GM12878 (cell line): ENCODE measurements around the gene HJURP. TPM values are rescaled to one million over a fixed set of nuclear protein-coding genes. Genes with fewer than 3 reads are reported as not detected.

Experiments
- ATAC-seq: fragments of 200-7000 bp; cut with Tn5 transposase; 3 replicates; pipeline ENCODE4 v1.9.1; 2020; ENCODE audit warnings: mild to moderate bottlenecking, moderate library complexity
- BruUV-seq: library from RNA; stranded (reverse); fragments of 400-500 nt; replicated peaks from 2 replicates; lab custom pipeline; 2021; lab: Mats Ljungman, UMichigan
- CTCF ChIA-PET: fragments of 300-600 bp; sonication (Branson Sonifier 250); formaldehyde crosslinking; extraction: SDS; loops from one replicate; lab custom pipeline; 2021; ENCODE audit warnings: inconsistent platforms; lab: Yijun Ruan, JAX
- POLR2A ChIA-PET: fragments of 350-600 bp; formaldehyde crosslinking; extraction: SDS; loops from one replicate; lab custom pipeline; 2021; ENCODE audit warnings: inconsistent platforms; lab: Charles Lee
- RAD21 ChIA-PET: fragments of 300-600 bp; sonication (Branson Sonifier 250); formaldehyde crosslinking; loops from one replicate; lab custom pipeline; 2023; ENCODE audit warnings: antibody characterized with exemption; ENCODE audit not compliant: unreplicated experiment; lab: Charles Lee
- SMC1A ChIA-PET: fragments of 300-600 bp; sonication (Branson Sonifier 250); formaldehyde crosslinking; loops from one replicate; lab custom pipeline; 2023; ENCODE audit not compliant: unreplicated experiment, uncharacterized antibody; lab: Charles Lee
- DNase-seq: peaks from one replicate; pipeline ENCODE4 v3.0.0-alpha.2; 2011; ENCODE audit warnings: low read depth, low spot score
- FAIRE-seq: peaks from 3 replicates; lab custom pipeline; 2011; peaks lifted over from hg19 to GRCh38; lab: Jason Lieb, UNC
- H2AFZ ChIP-seq: 2 replicates; pipeline ENCODE4 v1.6.0; 2011; ENCODE audit warnings: low read depth, low read length, control low read depth; ENCODE audit not compliant: control insufficient read depth
- H3K27ac ChIP-seq: 2 replicates; pipeline ENCODE4 v1.5.1; 2011; ENCODE audit warnings: control low read depth; ENCODE audit not compliant: control insufficient read depth, insufficient read depth
- H3K27me3 ChIP-seq, 2 experiments: replicated peaks in 1 of 2; 2 replicates each; pipeline versions ENCODE4 v1.6.0 to v1.6.1; 2011; ENCODE audit warnings: low read length in 1 of 2; ENCODE audit not compliant: control insufficient read depth in 2 of 2, insufficient read depth in 2 of 2
- H3K36me3 ChIP-seq, 2 experiments: 2 replicates each; pipeline ENCODE4 v1.5.1; 2011; ENCODE audit warnings: low read length in 1 of 2; ENCODE audit not compliant: control insufficient read depth in 2 of 2, insufficient read depth in 2 of 2
- H3K4me1 ChIP-seq: 2 replicates; pipeline ENCODE4 v1.6.1; 2011; ENCODE audit warnings: mild to moderate bottlenecking, low read length, moderate library complexity, mixed read lengths; ENCODE audit not compliant: control insufficient read depth, insufficient read depth
- H3K4me2 ChIP-seq: 2 replicates; pipeline ENCODE4 v1.6.0; 2011; ENCODE audit warnings: control low read depth; ENCODE audit not compliant: control insufficient read depth, insufficient read depth
- H3K4me3 ChIP-seq: fragments of 200-600 bp; sonication (generic); 2 replicates; pipeline ENCODE4 v1.5.1; 2016
- H3K79me2 ChIP-seq: 2 replicates; pipeline ENCODE4 v1.6.0; 2011; ENCODE audit warnings: low read length; ENCODE audit not compliant: control insufficient read depth, insufficient read depth
- H3K9ac ChIP-seq: 2 replicates; pipeline ENCODE4 v1.8.0; 2011; ENCODE audit warnings: low read length, control low read depth, mixed read lengths; ENCODE audit not compliant: control insufficient read depth, insufficient read depth
- H3K9me3 ChIP-seq: replicated peaks from 3 replicates; pipeline ENCODE4 v1.5.1; 2011; ENCODE audit warnings: mild to moderate bottlenecking, low read length; ENCODE audit not compliant: control insufficient read depth, insufficient read depth
- H4K20me1 ChIP-seq: 2 replicates; pipeline ENCODE4 v1.6.0; 2011; ENCODE audit not compliant: control insufficient read depth, insufficient read depth
- EGR1 ChIP-seq, 2 experiments: IDR thresholded peaks; 1 replicate in 1 of 2; 2 replicates in 1 of 2; pipeline ENCODE4 v1.6.1; 2011 to 2012; ENCODE audit warnings: low read depth in 2 of 2, low read length in 2 of 2, borderline replicate concordance in 1 of 2, mild to moderate bottlenecking in 1 of 2, moderate library complexity in 1 of 2
- NFYA ChIP-seq: IDR thresholded peaks from 2 replicates; pipeline ENCODE4 v1.6.1; 2011; ENCODE audit warnings: low read depth, mild to moderate bottlenecking, low read length, improper control_type of control experiment, borderline replicate concordance
- NFYB ChIP-seq: IDR thresholded peaks from 2 replicates; pipeline ENCODE4 v1.6.1; 2011; ENCODE audit warnings: low read depth, mild to moderate bottlenecking, low read length, improper control_type of control experiment, moderate library complexity; ENCODE audit not compliant: insufficient read depth
- ZNF274 ChIP-seq: IDR thresholded peaks from one replicate; pipeline ENCODE4 v1.8.0; 2011; ENCODE audit not compliant: insufficient read length, insufficient read depth
- WGBS: methylation state at CpG from one replicate; pipeline ENCODE4 v1.1.6; 2016; ENCODE audit warnings: low lambda C conversion rate; ENCODE audit not compliant: insufficient replicate concordance, insufficient coverage; ENCODE audit errors: missing lambda C conversion rate; 5-methylcytosine and 5-hydroxymethylcytosine counted together
- in situ Hi-C: fragments of 300-500 bp; cut with MboI; formaldehyde crosslinking; loops from 9 replicates; pipeline ENCODE4 v1.14.3; 2018; ENCODE audit warnings: mixed read lengths
- intact Hi-C: fragments of 100-400 bp; cut with micrococcal nuclease; formaldehyde crosslinking; loops from one replicate; pipeline ENCODE4 v1.14.2; 2022; ENCODE audit not compliant: unreplicated experiment
- polyA plus RNA-seq, 11 experiments: library from polyadenylated mRNA; depleted of rRNA in 4 of 11; unstranded in 6 of 11; stranded (reverse) in 5 of 11; fragments of >200 nt; fragmentation: Nextera tagmentation in 4 of 11; fragmentation: Illumina TruSeq in 1 of 11; extraction: Ambion mirVana in 4 of 11; extraction: Trizol in 1 of 11; gene quantifications; 1 replicate in 1 of 11; 2 replicates in 10 of 11; pipeline versions ENCODE4 v1.2.1 to v1.2.3, GENCODE V29; 2011 to 2016; ENCODE audit warnings: inconsistent platforms in 2 of 11, missing spikeins in 2 of 11, low read depth in 1 of 11
- total RNA-seq, 4 experiments: library from RNA; depleted of rRNA in 3 of 4; stranded (reverse); fragments of >200 nt in 3 of 4; fragmentation: Illumina TruSeq in 1 of 4; extraction: Trizol in 1 of 4; gene quantifications; 2 replicates each; pipeline versions ENCODE4 v1.2.1 to v1.2.3, GENCODE V29; 2013 to 2021
- TF ChIP-seq, protein P1 (sequence below): fragments of 150-350 bp; IDR thresholded peaks from 2 replicates; pipeline ENCODE4 v1.6.1; 2016; ENCODE audit warnings: low read depth, low read length
- TF ChIP-seq, protein P2 (sequence below): fragments of 450-650 bp; IDR thresholded peaks from 2 replicates; pipeline ENCODE4 v1.6.1; 2016; ENCODE audit warnings: mild to moderate bottlenecking, moderate library complexity, borderline replicate concordance

Gene HJURP
- total and polyA plus RNA-seq, 10 of the 15 experiments (the other 5 are each of a cell fraction or from before 2014, with no cell fraction given) = 12.7 to 68.9 (median 44.4) TPM

GRCh38 chr2:233796254-233796653 is 58.1 kb downstream of the HJURP start:
- Histone ChIP-seq H3K9ac (no peak overlapping the region), H3K4me3 (no peak overlapping the region)
- CTCF ChIA-PET = interaction anchor here (0.7 kb wide), 1 partner anchor 16 kb away, joined by 3 read pairs; no protein-coding TSS in a partner anchor

DNA sequence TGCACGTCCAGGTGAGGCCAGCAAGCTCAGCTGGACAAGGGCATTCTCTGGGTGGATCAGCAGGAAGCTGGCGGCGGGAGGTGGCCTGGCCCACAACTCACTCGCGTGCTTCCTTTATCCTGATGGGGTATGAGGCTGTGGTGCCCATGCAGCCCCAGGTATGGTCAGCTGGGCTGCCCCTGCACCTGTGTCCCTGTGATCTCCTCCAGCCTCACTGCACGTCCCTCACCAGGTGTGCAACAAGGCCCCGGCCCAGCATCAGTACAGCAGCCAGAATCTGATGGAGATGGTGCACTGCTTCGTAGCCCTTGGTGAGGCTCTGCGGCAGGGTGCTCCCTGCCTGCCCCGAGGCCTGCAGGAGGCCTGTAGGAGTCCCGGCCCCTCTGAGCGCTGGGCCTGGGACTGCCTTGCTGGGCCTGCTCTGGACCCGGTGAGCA is 58.6 kb downstream of the HJURP start:
- FAIRE-seq (no peak), ATAC-seq (no peak), DNase-seq (no peak)
- Histone ChIP-seq H2AFZ (no peak overlapping the region), H3K27me3 (no peaks in the 10 kb centered on the region; a peak in 2 of 4 replicates), H3K79me2 (no peaks in the 10 kb centered on the region), H4K20me1 (no peaks in the 10 kb centered on the region), H3K36me3 (no peaks in the 10 kb centered on the region), H3K4me3 (no peak overlapping the region), H3K4me2 (no peak overlapping the region), H3K9ac (no peak overlapping the region), H3K9me3 (no peaks in the 10 kb centered on the region), H3K27ac (no peak overlapping the region), H3K4me1 (no peaks in the 10 kb centered on the region)
- ChIA-PET POLR2A (no interaction called here), SMC1A (no interaction called here), CTCF (interaction anchor here (0.7 kb wide), 1 partner anchor 15 kb away, joined by 3 read pairs; no protein-coding TSS in a partner anchor), RAD21 (no interaction called here)
- no TSS peak for BruUV-seq
- in situ Hi-C loops = no loop called here
- intact Hi-C loops = no loop called here
- WGBS = 49% methylated on average over 13 of the region's 13 CpGs
- TF ChIP-seq, protein P1, sequence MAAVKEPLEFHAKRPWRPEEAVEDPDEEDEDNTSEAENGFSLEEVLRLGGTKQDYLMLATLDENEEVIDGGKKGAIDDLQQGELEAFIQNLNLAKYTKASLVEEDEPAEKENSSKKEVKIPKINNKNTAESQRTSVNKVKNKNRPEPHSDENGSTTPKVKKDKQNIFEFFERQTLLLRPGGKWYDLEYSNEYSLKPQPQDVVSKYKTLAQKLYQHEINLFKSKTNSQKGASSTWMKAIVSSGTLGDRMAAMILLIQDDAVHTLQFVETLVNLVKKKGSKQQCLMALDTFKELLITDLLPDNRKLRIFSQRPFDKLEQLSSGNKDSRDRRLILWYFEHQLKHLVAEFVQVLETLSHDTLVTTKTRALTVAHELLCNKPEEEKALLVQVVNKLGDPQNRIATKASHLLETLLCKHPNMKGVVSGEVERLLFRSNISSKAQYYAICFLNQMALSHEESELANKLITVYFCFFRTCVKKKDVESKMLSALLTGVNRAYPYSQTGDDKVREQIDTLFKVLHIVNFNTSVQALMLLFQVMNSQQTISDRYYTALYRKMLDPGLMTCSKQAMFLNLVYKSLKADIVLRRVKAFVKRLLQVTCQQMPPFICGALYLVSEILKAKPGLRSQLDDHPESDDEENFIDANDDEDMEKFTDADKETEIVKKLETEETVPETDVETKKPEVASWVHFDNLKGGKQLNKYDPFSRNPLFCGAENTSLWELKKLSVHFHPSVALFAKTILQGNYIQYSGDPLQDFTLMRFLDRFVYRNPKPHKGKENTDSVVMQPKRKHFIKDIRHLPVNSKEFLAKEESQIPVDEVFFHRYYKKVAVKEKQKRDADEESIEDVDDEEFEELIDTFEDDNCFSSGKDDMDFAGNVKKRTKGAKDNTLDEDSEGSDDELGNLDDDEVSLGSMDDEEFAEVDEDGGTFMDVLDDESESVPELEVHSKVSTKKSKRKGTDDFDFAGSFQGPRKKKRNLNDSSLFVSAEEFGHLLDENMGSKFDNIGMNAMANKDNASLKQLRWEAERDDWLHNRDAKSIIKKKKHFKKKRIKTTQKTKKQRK = no peak
- TF ChIP-seq ZNF274 (no peak), NFYA (no peak), NFYB (no peak)
- TF ChIP-seq, protein P2, sequence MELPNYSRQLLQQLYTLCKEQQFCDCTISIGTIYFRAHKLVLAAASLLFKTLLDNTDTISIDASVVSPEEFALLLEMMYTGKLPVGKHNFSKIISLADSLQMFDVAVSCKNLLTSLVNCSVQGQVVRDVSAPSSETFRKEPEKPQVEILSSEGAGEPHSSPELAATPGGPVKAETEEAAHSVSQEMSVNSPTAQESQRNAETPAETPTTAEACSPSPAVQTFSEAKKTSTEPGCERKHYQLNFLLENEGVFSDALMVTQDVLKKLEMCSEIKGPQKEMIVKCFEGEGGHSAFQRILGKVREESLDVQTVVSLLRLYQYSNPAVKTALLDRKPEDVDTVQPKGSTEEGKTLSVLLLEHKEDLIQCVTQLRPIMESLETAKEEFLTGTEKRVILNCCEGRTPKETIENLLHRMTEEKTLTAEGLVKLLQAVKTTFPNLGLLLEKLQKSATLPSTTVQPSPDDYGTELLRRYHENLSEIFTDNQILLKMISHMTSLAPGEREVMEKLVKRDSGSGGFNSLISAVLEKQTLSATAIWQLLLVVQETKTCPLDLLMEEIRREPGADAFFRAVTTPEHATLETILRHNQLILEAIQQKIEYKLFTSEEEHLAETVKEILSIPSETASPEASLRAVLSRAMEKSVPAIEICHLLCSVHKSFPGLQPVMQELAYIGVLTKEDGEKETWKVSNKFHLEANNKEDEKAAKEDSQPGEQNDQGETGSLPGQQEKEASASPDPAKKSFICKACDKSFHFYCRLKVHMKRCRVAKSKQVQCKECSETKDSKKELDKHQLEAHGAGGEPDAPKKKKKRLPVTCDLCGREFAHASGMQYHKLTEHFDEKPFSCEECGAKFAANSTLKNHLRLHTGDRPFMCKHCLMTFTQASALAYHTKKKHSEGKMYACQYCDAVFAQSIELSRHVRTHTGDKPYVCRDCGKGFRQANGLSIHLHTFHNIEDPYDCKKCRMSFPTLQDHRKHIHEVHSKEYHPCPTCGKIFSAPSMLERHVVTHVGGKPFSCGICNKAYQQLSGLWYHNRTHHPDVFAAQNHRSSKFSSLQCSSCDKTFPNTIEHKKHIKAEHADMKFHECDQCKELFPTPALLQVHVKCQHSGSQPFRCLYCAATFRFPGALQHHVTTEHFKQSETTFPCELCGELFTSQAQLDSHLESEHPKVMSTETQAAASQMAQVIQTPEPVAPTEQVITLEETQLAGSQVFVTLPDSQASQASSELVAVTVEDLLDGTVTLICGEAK = no peak

More at GRCh38 chr2:233796254-233796653, 58.1 kb downstream of the HJURP start:
- Histone ChIP-seq H3K27ac (no peak overlapping the region), H3K4me1 (no peaks in the 10 kb centered on the region), H4K20me1 (no peaks in the 10 kb centered on the region), H3K9me3 (no peaks in the 10 kb centered on the region), H3K27me3 (no peaks in the 10 kb centered on the region; a peak in 2 of 4 replicates), H3K79me2 (no peaks in the 10 kb centered on the region), H3K4me2 (no peak overlapping the region), H3K36me3 (no peaks in the 10 kb centered on the region)
- no peak for ATAC-seq
- SMC1A ChIA-PET = no interaction called here
- FAIRE-seq = no peak
- 38% methylated on average over 8 of the region's 9 CpGs for WGBS
- intact Hi-C loops (no loop called here), in situ Hi-C loops (no loop called here)
- RAD21 ChIA-PET = no interaction called here
- BruUV-seq = no TSS peak
- no peak for DNase-seq
- no peak for TF ChIP-seq EGR1 (IDR thresholded peaks at IDR 0.05; ENCODE audit: borderline replicate concordance in 1 of 2, low read depth in 2 of 2, low read length in 2 of 2)
- TF ChIP-seq, all 136 proteins: peak for 0
- H2AFZ ChIP-seq = no peak overlapping the region
- POLR2A ChIA-PET = no interaction called here
